ENCODE measurements around the gene GAK.
A peak's percentile ranks its signal among the peaks of the same experiment; 100 is the strongest.
"Not testable (repeated sequence)": the region's sequence is repeated elsewhere in the genome, so short reads cannot be mapped to it uniquely, and the experiment has no call there.

The GAK gene

GRCh38 chr4:825063-825970 lies 106.8 kb downstream of the GAK start:
- peak; percentile 7 for DNase-seq

GRCh38 chr4:824461-825062 lies 107.6 kb downstream of the GAK start:
- DNase-seq = no peak

GRCh38 chr4:823761-824460 lies 108.2 kb downstream of the GAK start:
- DNase-seq = no peak

- no peak for DNase-seq
Measured at GRCh38 chr4:823176-823760, 108.8 kb downstream of the GAK start.

GRCh38 chr4:822361-823175 lies 109.5 kb downstream of the GAK start:
- DNase-seq = no peak

GRCh38 chr4:821631-822030 lies 110.5 kb downstream of the GAK start:
- DNase-seq = no peak

- DNase-seq = no peak
Measured at GRCh38 chr4:821181-821591, 110.9 kb downstream of the GAK start.

GRCh38 chr4:820230-821172 lies 111.6 kb downstream of the GAK start:
- no peak for DNase-seq

GRCh38 chr4:819401-820229 lies 112.5 kb downstream of the GAK start:
- DNase-seq = no peak

GRCh38 chr4:818106-818921 lies 113.8 kb downstream of the GAK start:
- no peak for DNase-seq

- no peak for DNase-seq
Measured at GRCh38 chr4:815464-816146, 116.5 kb downstream of the GAK start.

- DNase-seq = no peak
Measured at GRCh38 chr4:814312-814850, 117.7 kb downstream of the GAK start.

GRCh38 chr4:813900-814299 lies 118.2 kb downstream of the GAK start:
- no peak for DNase-seq

GRCh38 chr4:808860-809570 lies 123.1 kb downstream of the GAK start:
- DNase-seq = no peak

GRCh38 chr4:807792-808191 lies 124.3 kb downstream of the GAK start:
- DNase-seq = no peak

- not testable (repeated sequence) for DNase-seq
Measured at GRCh38 chr4:806979-807378, 125.1 kb downstream of the GAK start.

GRCh38 chr4:804804-805203 lies 127.3 kb downstream of the GAK start:
- DNase-seq = no peak

- DNase-seq = no peak
Measured at GRCh38 chr4:803884-804283, 128.2 kb downstream of the GAK start.
